Measurements from ENCODE around the gene OSTM1. TPM values are rescaled to one million over a fixed set of nuclear protein-coding genes. Genes with fewer than 3 reads are reported as not detected.

The OSTM1 gene
- total and polyA plus RNA-seq, 2 of the 13 experiments (the other 11 are each of a cell fraction or from before 2014, with no cell fraction given) = 8.7 to 20.5 TPM

DNA sequence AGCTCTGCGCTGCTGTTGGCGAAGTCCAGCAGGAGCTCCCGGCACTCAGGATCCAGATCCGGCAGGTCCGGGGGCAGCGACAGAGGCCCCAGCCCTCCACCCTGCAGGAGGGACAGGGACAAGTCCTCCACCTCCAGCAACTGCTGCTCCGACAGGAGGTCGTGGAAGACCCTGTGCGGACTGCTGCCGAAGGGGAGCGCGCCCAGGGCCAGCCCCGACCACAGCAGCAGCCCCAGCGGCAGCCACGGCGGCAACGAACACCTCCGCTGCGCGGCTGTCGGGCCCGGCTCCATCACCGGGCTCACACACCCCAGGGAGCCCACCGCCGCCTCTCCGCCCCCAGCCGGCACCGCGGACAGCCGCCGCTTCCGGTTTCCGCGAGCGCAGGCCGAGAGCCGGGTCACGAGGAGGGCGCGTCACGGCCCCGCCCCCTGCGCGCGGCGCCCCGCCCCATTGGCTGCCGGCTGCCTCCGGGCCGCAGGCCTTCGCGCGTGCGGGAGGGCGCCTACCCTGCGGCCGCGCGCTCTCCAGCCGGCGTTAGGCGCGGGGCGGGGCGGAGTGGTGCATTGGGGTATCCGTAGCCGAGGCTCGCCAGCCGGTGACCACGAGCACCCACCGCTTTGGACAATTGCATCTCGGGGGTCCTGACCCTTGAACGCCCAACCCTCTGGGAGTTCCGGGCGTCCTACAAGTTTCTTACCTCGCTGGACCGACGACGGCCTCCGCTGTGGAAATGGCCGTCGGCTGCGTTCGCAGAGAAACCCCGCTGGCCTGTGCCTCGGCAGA, at the start of gene OSTM1 (continued):
- TF ChIP-seq, protein P1, sequence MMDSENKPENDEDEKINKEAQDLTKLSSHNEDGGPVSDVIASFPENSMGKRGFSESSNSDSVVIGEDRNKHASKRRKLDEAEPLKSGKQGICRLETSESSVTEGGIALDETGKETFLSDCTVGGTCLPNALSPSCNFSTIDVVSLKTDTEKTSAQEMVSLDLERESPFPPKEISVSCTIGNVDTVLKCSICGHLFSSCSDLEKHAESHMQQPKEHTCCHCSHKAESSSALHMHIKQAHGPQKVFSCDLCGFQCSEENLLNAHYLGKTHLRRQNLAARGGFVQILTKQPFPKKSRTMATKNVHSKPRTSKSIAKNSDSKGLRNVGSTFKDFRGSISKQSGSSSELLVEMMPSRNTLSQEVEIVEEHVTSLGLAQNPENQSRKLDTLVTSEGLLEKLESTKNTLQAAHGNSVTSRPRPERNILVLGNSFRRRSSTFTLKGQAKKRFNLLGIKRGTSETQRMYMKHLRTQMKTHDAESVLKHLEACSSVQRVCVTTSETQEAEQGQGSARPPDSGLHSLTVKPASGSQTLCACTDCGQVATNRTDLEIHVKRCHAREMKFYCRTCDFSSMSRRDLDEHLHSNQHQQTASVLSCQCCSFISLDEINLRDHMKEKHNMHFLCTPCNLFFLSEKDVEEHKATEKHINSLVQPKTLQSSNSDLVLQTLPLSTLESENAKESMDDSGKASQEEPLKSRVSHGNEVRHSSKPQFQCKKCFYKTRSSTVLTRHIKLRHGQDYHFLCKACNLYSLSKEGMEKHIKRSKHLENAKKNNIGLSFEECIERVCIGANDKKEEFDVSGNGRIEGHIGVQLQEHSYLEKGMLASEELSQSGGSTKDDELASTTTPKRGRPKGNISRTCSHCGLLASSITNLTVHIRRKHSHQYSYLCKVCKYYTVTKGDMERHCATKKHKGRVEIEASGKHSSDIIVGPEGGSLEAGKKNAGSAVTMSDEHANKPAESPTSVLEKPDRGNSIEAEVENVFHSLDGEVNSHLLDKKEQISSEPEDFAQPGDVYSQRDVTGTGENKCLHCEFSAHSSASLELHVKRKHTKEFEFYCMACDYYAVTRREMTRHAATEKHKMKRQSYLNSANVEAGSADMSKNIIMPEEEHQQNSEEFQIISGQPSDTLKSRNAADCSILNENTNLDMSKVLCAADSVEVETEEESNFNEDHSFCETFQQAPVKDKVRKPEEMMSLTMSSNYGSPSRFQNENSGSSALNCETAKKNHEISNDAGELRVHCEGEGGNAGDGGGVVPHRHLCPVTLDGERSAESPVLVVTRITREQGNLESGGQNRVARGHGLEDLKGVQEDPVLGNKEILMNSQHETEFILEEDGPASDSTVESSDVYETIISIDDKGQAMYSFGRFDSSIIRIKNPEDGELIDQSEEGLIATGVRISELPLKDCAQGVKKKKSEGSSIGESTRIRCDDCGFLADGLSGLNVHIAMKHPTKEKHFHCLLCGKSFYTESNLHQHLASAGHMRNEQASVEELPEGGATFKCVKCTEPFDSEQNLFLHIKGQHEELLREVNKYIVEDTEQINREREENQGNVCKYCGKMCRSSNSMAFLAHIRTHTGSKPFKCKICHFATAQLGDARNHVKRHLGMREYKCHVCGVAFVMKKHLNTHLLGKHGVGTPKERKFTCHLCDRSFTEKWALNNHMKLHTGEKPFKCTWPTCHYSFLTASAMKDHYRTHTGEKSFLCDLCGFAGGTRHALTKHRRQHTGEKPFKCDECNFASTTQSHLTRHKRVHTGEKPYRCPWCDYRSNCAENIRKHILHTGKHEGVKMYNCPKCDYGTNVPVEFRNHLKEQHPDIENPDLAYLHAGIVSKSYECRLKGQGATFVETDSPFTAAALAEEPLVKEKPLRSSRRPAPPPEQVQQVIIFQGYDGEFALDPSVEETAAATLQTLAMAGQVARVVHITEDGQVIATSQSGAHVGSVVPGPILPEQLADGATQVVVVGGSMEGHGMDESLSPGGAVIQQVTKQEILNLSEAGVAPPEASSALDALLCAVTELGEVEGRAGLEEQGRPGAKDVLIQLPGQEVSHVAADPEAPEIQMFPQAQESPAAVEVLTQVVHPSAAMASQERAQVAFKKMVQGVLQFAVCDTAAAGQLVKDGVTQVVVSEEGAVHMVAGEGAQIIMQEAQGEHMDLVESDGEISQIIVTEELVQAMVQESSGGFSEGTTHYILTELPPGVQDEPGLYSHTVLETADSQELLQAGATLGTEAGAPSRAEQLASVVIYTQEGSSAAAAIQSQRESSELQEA (CRISPR knock-in tag; IDR thresholded peaks at IDR 0.05; ENCODE audit: not compliant biosample characterization) = peak; percentile 91
- TF ChIP-seq, protein P2, sequence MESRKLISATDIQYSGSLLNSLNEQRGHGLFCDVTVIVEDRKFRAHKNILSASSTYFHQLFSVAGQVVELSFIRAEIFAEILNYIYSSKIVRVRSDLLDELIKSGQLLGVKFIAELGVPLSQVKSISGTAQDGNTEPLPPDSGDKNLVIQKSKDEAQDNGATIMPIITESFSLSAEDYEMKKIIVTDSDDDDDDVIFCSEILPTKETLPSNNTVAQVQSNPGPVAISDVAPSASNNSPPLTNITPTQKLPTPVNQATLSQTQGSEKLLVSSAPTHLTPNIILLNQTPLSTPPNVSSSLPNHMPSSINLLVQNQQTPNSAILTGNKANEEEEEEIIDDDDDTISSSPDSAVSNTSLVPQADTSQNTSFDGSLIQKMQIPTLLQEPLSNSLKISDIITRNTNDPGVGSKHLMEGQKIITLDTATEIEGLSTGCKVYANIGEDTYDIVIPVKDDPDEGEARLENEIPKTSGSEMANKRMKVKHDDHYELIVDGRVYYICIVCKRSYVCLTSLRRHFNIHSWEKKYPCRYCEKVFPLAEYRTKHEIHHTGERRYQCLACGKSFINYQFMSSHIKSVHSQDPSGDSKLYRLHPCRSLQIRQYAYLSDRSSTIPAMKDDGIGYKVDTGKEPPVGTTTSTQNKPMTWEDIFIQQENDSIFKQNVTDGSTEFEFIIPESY (CRISPR knock-in tag; IDR thresholded peaks at IDR 0.05) = no peak
- TF ChIP-seq ARNT2 (CRISPR knock-in tag; IDR thresholded peaks at IDR 0.05; ENCODE audit: low read depth) = peak; percentile 95
- TF ChIP-seq, protein P3, sequence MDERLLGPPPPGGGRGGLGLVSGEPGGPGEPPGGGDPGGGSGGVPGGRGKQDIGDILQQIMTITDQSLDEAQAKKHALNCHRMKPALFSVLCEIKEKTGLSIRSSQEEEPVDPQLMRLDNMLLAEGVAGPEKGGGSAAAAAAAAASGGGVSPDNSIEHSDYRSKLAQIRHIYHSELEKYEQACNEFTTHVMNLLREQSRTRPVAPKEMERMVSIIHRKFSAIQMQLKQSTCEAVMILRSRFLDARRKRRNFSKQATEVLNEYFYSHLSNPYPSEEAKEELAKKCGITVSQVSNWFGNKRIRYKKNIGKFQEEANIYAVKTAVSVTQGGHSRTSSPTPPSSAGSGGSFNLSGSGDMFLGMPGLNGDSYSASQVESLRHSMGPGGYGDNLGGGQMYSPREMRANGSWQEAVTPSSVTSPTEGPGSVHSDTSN (CRISPR knock-in tag; IDR thresholded peaks at IDR 0.05) = no peak
- TF ChIP-seq ZNF598 (CRISPR knock-in tag; IDR thresholded peaks at IDR 0.05; ENCODE audit: borderline replicate concordance) = 0 out of 2 replicates have a peak, but pooled peaks have one; percentile 48
- 0 out of 2 replicates have a peak, but pooled peaks have one; percentile 50 for TF ChIP-seq SNAPC4 (CRISPR knock-in tag; IDR thresholded peaks at IDR 0.05)
- TF ChIP-seq MXD4 (CRISPR knock-in tag; IDR thresholded peaks at IDR 0.05) = peak; percentile 60
- no peak for TF ChIP-seq PRPF4 (IDR thresholded peaks at IDR 0.05; ENCODE audit: low read depth, low read length, poor library complexity, severe bottlenecking)
- no peak for TF ChIP-seq PLRG1 (conservative IDR thresholded peaks at IDR 0.05)
- TF ChIP-seq ZNF350 (CRISPR knock-in tag; IDR thresholded peaks at IDR 0.05; ENCODE audit: borderline replicate concordance, low read depth) = no peak
- peak; percentile 53 for TF ChIP-seq REPIN1 (CRISPR knock-in tag; IDR thresholded peaks at IDR 0.05; ENCODE audit: borderline replicate concordance, low read depth)
